ENCODE measurements around the gene RTN4R.
"Not testable (repeated sequence)": the region's sequence is repeated elsewhere in the genome, so short reads cannot be mapped to it uniquely, and the experiment has no call there.

RTN4R gene

GRCh38 chr22:20276468-20276867 is 8.3 kb upstream of the RTN4R start:
- no peak overlapping the region for H3K4me3 ChIP-seq (ENCODE audit: low read depth, low read length)
- DNase-seq (ENCODE audit: low read depth): no peak
- no peak for TF ChIP-seq POLR2A (IDR thresholded peaks at IDR 0.05; ENCODE audit: extremely low read depth, insufficient read length)
- TF ChIP-seq MYC (IDR thresholded peaks at IDR 0.05; ENCODE audit: low read depth, low read length): no peak
- TF ChIP-seq MAX (IDR thresholded peaks at IDR 0.05; ENCODE audit: low read depth, low read length): no peak
- TF ChIP-seq, protein P1, sequence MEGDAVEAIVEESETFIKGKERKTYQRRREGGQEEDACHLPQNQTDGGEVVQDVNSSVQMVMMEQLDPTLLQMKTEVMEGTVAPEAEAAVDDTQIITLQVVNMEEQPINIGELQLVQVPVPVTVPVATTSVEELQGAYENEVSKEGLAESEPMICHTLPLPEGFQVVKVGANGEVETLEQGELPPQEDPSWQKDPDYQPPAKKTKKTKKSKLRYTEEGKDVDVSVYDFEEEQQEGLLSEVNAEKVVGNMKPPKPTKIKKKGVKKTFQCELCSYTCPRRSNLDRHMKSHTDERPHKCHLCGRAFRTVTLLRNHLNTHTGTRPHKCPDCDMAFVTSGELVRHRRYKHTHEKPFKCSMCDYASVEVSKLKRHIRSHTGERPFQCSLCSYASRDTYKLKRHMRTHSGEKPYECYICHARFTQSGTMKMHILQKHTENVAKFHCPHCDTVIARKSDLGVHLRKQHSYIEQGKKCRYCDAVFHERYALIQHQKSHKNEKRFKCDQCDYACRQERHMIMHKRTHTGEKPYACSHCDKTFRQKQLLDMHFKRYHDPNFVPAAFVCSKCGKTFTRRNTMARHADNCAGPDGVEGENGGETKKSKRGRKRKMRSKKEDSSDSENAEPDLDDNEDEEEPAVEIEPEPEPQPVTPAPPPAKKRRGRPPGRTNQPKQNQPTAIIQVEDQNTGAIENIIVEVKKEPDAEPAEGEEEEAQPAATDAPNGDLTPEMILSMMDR (IDR thresholded peaks at IDR 0.05; ENCODE audit: low read depth, low read length): no peak

DNA sequence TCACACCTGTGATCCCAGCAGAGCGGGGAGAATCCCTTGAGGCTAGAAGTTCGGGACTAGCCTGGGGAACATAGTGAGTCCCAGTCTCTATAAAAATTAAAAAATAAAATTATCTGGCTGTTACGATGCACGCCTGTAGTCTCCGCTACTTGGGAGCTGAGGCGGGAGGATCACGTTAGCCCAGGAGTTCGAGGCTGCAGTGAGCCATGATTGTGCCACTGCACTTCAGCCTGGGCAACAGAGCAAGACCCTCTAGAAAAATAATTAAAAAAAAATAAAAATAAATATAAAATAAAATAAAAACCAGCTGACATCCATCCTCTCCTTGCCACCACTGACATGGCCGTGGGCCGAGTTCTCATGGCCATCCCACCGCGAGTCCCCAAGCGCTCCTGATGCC is 7.7 kb upstream of the RTN4R start:
- H3K4me3 ChIP-seq (ENCODE audit: low read depth, low read length): no peak overlapping the region
- TF ChIP-seq MAX (IDR thresholded peaks at IDR 0.05; ENCODE audit: low read depth, low read length) (no peak), MYC (IDR thresholded peaks at IDR 0.05; ENCODE audit: low read depth, low read length) (no peak), POLR2A (IDR thresholded peaks at IDR 0.05; ENCODE audit: extremely low read depth, insufficient read length) (no peak)
- TF ChIP-seq, protein P1 (IDR thresholded peaks at IDR 0.05; ENCODE audit: low read depth, low read length): no peak
- DNase-seq (ENCODE audit: low read depth): no peak

DNA sequence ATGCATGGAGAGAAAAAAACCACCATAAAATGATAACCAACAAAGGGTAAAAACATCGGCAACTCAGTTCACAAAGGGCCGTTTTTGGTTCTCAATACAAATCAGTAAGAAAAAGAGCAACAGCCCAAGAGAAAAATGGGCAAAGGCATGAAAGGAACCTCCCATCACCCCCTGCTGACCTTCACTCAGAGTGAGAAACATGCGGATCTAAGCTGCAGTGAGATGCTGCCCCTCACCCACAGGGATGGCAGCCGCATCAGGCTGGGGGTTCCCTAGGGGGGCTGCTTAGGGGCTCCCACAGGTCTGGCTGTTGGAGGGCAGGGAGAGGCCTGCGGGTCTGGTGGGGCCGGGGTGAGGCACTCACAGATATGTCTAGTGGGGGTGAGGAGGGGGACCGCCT is 7.2 kb upstream of the RTN4R start:
- DNase-seq (ENCODE audit: low read depth); H3K4me3 ChIP-seq (ENCODE audit: low read depth, low read length): not testable (repeated sequence)

- DNase-seq (ENCODE audit: low read depth); H3K4me3 ChIP-seq (ENCODE audit: low read depth, low read length): not testable (repeated sequence)
These were observed 6.3 kb upstream of the RTN4R start for GRCh38 chr22:20274374-20274773.

GRCh38 chr22:20273758-20274181 is 5.7 kb upstream of the RTN4R start:
- H3K4me3 ChIP-seq (ENCODE audit: low read depth, low read length): no peak overlapping the region
- TF ChIP-seq MAX (IDR thresholded peaks at IDR 0.05; ENCODE audit: low read depth, low read length) (no peak), POLR2A (IDR thresholded peaks at IDR 0.05; ENCODE audit: extremely low read depth, insufficient read length) (no peak), MYC (IDR thresholded peaks at IDR 0.05; ENCODE audit: low read depth, low read length) (no peak)
- TF ChIP-seq, protein P1 (IDR thresholded peaks at IDR 0.05; ENCODE audit: low read depth, low read length): no peak
- no peak for DNase-seq (ENCODE audit: low read depth)

- no peak overlapping the region for H3K4me3 ChIP-seq (ENCODE audit: low read depth, low read length)
- DNase-seq (ENCODE audit: low read depth): no peak
- TF ChIP-seq POLR2A (IDR thresholded peaks at IDR 0.05; ENCODE audit: extremely low read depth, insufficient read length) (no peak), MAX (IDR thresholded peaks at IDR 0.05; ENCODE audit: low read depth, low read length) (no peak), MYC (IDR thresholded peaks at IDR 0.05; ENCODE audit: low read depth, low read length) (no peak)
- TF ChIP-seq, protein P1 (IDR thresholded peaks at IDR 0.05; ENCODE audit: low read depth, low read length): no peak
These were observed 4.6 kb upstream of the RTN4R start for GRCh38 chr22:20272700-20273099.

DNA sequence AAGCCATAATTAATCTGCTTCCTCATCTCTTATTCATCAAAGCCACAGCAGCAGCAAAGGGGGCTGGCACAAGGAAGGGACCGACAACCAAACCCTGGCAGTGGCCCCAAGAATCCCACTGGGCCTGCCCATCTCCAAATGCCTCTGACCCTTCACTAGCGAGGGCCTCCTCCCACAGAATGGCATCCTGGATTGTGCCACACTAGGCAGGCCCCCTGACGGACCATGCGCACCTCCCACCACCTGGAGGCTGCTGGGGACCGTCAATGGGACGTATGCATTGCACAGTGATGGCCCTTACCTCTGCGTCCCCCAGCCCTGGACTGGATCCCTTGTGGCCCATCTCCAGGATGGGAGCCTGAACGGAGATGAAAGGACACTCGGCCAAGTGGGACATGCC is 4.1 kb upstream of the RTN4R start:
- TF ChIP-seq, protein P1 (IDR thresholded peaks at IDR 0.05; ENCODE audit: low read depth, low read length): no peak
- TF ChIP-seq POLR2A (IDR thresholded peaks at IDR 0.05; ENCODE audit: extremely low read depth, insufficient read length) (no peak), MAX (IDR thresholded peaks at IDR 0.05; ENCODE audit: low read depth, low read length) (no peak), MYC (IDR thresholded peaks at IDR 0.05; ENCODE audit: low read depth, low read length) (no peak)
- DNase-seq (ENCODE audit: low read depth): no peak
- H3K4me3 ChIP-seq (ENCODE audit: low read depth, low read length): no peak overlapping the region

Measured in NB4 (cell line).